ENCODE measurements around the gene EIF3CL. TPM values are rescaled to one million over a fixed set of nuclear protein-coding genes. Genes with fewer than 3 reads are reported as not detected.
"Not testable (repeated sequence)": the region's sequence is repeated elsewhere in the genome, so short reads cannot be mapped to it uniquely, and the experiment has no call there.

Gene EIF3CL
- total RNA-seq, 2 experiments from 2014 or later: 121 to 294 TPM

- intact Hi-C loops (cut with DNase I, micrococcal nuclease); H3K27ac Mint-ChIP-seq: not testable (repeated sequence)
- CTCF ChIA-PET: interaction anchor here (0.6 kb wide), 1 partner anchor 136 kb away, joined by 3 read pairs; no protein-coding TSS in a partner anchor
Observed at GRCh38 chr16:28336940-28337710, 66.5 kb downstream of the EIF3CL start.

GRCh38 chr16:28335678-28336077 lies 68.0 kb downstream of the EIF3CL start:
- ATAC-seq; H3K27ac Mint-ChIP-seq; H3K4me1 Mint-ChIP-seq; H3K4me3 Mint-ChIP-seq; H3K27me3 Mint-ChIP-seq; H3K36me3 Mint-ChIP-seq (ENCODE audit: low read depth); H3K9me3 Mint-ChIP-seq (ENCODE audit: low read depth); intact Hi-C loops (cut with DNase I, micrococcal nuclease); POLR2A ChIA-PET; DNase-seq; CTCF ChIA-PET: not testable (repeated sequence)

More at GRCh38 chr16:28336940-28337710, 66.5 kb downstream of the EIF3CL start:
- POLR2A ChIA-PET; H3K36me3 Mint-ChIP-seq (ENCODE audit: low read depth); H3K4me1 Mint-ChIP-seq; H3K9me3 Mint-ChIP-seq (ENCODE audit: low read depth); ATAC-seq; DNase-seq; H3K4me3 Mint-ChIP-seq; H3K27me3 Mint-ChIP-seq: not testable (repeated sequence)

GRCh38 chr16:28332632-28333031 lies 71.0 kb downstream of the EIF3CL start:
- CTCF ChIA-PET: not testable (repeated sequence)

GRCh38 chr16:28330981-28331380 lies 72.7 kb downstream of the EIF3CL start:
- ATAC-seq: peak; percentile 28
- H3K4me1 Mint-ChIP-seq; DNase-seq; H3K4me3 Mint-ChIP-seq; H3K9me3 Mint-ChIP-seq (ENCODE audit: low read depth); POLR2A ChIA-PET; H3K36me3 Mint-ChIP-seq (ENCODE audit: low read depth); CTCF ChIA-PET; H3K27ac Mint-ChIP-seq; H3K27me3 Mint-ChIP-seq; intact Hi-C loops (cut with DNase I, micrococcal nuclease): not testable (repeated sequence)

More at GRCh38 chr16:28332632-28333031, 71.0 kb downstream of the EIF3CL start:
- DNase-seq; H3K27ac Mint-ChIP-seq; H3K4me3 Mint-ChIP-seq; H3K9me3 Mint-ChIP-seq (ENCODE audit: low read depth); POLR2A ChIA-PET; H3K36me3 Mint-ChIP-seq (ENCODE audit: low read depth); H3K4me1 Mint-ChIP-seq; ATAC-seq; intact Hi-C loops (cut with DNase I, micrococcal nuclease); H3K27me3 Mint-ChIP-seq: not testable (repeated sequence)

- intact Hi-C loops (cut with DNase I, micrococcal nuclease); H3K27ac Mint-ChIP-seq; H3K27me3 Mint-ChIP-seq; H3K4me3 Mint-ChIP-seq; H3K4me1 Mint-ChIP-seq; H3K36me3 Mint-ChIP-seq (ENCODE audit: low read depth); H3K9me3 Mint-ChIP-seq (ENCODE audit: low read depth); CTCF ChIA-PET; POLR2A ChIA-PET: not testable (repeated sequence)
- DNase-seq (peak; percentile 33), ATAC-seq (peak; percentile 71)
Observed at GRCh38 chr16:28330232-28330631, 73.4 kb downstream of the EIF3CL start.

Small RNA genes within 50 kb of the gene (microRNA-seq; reads per million reads assigned to microRNA genes)
- not detected for gene MIR6862-1 (ENCODE audit: borderline replicate concordance)

Other genes with a start within 250 kb of the EIF3CL start
- gene XPO6, start 191.9 kb downstream of the EIF3CL start, total RNA-seq: 100 to 1,000 TPM; 241 to 368 TPM
- gene SBK1, start 111.3 kb downstream of the EIF3CL start, total RNA-seq: 1 to 10 TPM; 6.5 to 6.6 TPM
- gene NPIPB6, start 40.3 kb downstream of the EIF3CL start, total RNA-seq: 1 to 10 TPM; 1.7 to 1.8 TPM
- under 1 TPM in 1 of 2 experiments, not detected in 1; 0.42 TPM for gene NPIPB7, start 68.5 kb upstream of the EIF3CL start, total RNA-seq
- 10 to 100 TPM; 19.0 to 24.6 TPM for gene CLN3, start 88.2 kb upstream of the EIF3CL start, total RNA-seq
- gene APOBR, start 90.8 kb upstream of the EIF3CL start, total RNA-seq: 1 to 10 TPM; 1.8 to 2.4 TPM
- gene IL27, start 103.0 kb upstream of the EIF3CL start, total RNA-seq: not detected
- gene NUPR1, start 135.1 kb upstream of the EIF3CL start, total RNA-seq: not detected
- 10 to 100 TPM; 23.6 to 35.5 TPM for gene SGF29, start 150.1 kb upstream of the EIF3CL start, total RNA-seq
- under 1 TPM; 0.26 to 0.30 TPM for gene SULT1A2, start 193.2 kb upstream of the EIF3CL start, total RNA-seq
- gene SULT1A1, start 206.2 kb upstream of the EIF3CL start, total RNA-seq: 10 to 100 TPM; 12.1 to 13.9 TPM
- gene NPIPB8, start 234.2 kb upstream of the EIF3CL start, total RNA-seq: under 1 TPM in 1 of 2 experiments, not detected in 1; 0.37 TPM